ENCODE measurements around the gene LHFPL6.

GRCh38 chr13:39575641-39576238 is 27.3 kb downstream of the LHFPL6 start:
- TF ChIP-seq, protein P1, sequence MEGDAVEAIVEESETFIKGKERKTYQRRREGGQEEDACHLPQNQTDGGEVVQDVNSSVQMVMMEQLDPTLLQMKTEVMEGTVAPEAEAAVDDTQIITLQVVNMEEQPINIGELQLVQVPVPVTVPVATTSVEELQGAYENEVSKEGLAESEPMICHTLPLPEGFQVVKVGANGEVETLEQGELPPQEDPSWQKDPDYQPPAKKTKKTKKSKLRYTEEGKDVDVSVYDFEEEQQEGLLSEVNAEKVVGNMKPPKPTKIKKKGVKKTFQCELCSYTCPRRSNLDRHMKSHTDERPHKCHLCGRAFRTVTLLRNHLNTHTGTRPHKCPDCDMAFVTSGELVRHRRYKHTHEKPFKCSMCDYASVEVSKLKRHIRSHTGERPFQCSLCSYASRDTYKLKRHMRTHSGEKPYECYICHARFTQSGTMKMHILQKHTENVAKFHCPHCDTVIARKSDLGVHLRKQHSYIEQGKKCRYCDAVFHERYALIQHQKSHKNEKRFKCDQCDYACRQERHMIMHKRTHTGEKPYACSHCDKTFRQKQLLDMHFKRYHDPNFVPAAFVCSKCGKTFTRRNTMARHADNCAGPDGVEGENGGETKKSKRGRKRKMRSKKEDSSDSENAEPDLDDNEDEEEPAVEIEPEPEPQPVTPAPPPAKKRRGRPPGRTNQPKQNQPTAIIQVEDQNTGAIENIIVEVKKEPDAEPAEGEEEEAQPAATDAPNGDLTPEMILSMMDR (conservative IDR thresholded peaks at IDR 0.05 in 1 of 2, IDR thresholded peaks at IDR 0.05 in 1 of 2; ENCODE audit: extremely low read depth in 1 of 2, insufficient read depth in 1 of 2, low read depth in 1 of 2, low read length in 2 of 2), result no peak
- no peak for TF ChIP-seq EZH2 (IDR thresholded peaks at IDR 0.05; ENCODE audit: borderline replicate concordance, low read length)

All from mammary epithelial cell (primary cell).